Keratinocyte (primary cell): ENCODE measurements around the gene SLC27A2. TPM values are rescaled to one million over a fixed set of nuclear protein-coding genes. Genes with fewer than 3 reads are reported as not detected.

Experiments used
- DNase-seq: peaks from one replicate; pipeline ENCODE4 v3.0.0-alpha.2; 2011; ENCODE audit warnings: low read depth, missing footprints, low spot score
- FAIRE-seq: peaks from 2 replicates; lab custom pipeline; 2011; peaks lifted over from hg19 to GRCh38; lab: Jason Lieb, UNC
- H2AFZ ChIP-seq: 2 replicates; pipeline ENCODE4 v1.6.0; 2012; ENCODE audit warnings: low read length, control low read depth, inconsistent platforms; ENCODE audit not compliant: control insufficient read depth
- H3K27ac ChIP-seq: 2 replicates; pipeline ENCODE4 v1.5.1; 2011; ENCODE audit warnings: low read length; ENCODE audit not compliant: control insufficient read depth, insufficient read depth
- H3K27me3 ChIP-seq: 3 replicates; pipeline ENCODE4 v1.6.0; 2011; ENCODE audit warnings: low read length; ENCODE audit not compliant: control insufficient read depth, insufficient read depth; ENCODE audit errors: extremely low read depth
- H3K36me3 ChIP-seq, 2 experiments: 2 replicates in 1 of 2; 3 replicates in 1 of 2; pipeline ENCODE4 v1.5.1; 2011; ENCODE audit warnings: low read length in 2 of 2, mild to moderate bottlenecking in 1 of 2; ENCODE audit not compliant: control insufficient read depth in 2 of 2, insufficient read depth in 2 of 2; ENCODE audit errors: extremely low read depth in 1 of 2
- H3K4me1 ChIP-seq: 3 replicates; pipeline ENCODE4 v1.5.1; 2011; ENCODE audit warnings: low read length; ENCODE audit not compliant: control insufficient read depth, insufficient read depth; ENCODE audit errors: extremely low read depth
- H3K4me2 ChIP-seq: 3 replicates; pipeline ENCODE4 v1.6.0; 2011; ENCODE audit warnings: low read depth, low read length; ENCODE audit not compliant: control insufficient read depth, insufficient read depth; ENCODE audit errors: extremely low read depth
- H3K4me3 ChIP-seq, 3 experiments: fragments of 200-600 bp in 1 of 3; sonication (generic) in 1 of 3; 2 replicates in 2 of 3; 3 replicates in 1 of 3; pipeline ENCODE4 v1.5.1; 2011 to 2016; ENCODE audit warnings: low read length in 3 of 3, mild to moderate bottlenecking in 3 of 3, control low read depth in 2 of 3, inconsistent platforms in 1 of 3, low read depth in 1 of 3, mixed read lengths in 1 of 3, mixed run types in 1 of 3, moderate library complexity in 1 of 3; ENCODE audit not compliant: control insufficient read depth in 2 of 3, insufficient read depth in 2 of 3; ENCODE audit errors: extremely low read depth in 1 of 3
- H3K79me2 ChIP-seq: 2 replicates; pipeline ENCODE4 v1.6.0; 2012; ENCODE audit warnings: low read length; ENCODE audit not compliant: control insufficient read depth, insufficient read depth
- H3K9ac ChIP-seq: 3 replicates; pipeline ENCODE4 v1.6.0; 2011; ENCODE audit warnings: low read length; ENCODE audit not compliant: control insufficient read depth, insufficient read depth; ENCODE audit errors: extremely low read depth
- H3K9me1 ChIP-seq: 3 replicates; pipeline ENCODE4 v1.6.0; 2011; ENCODE audit warnings: low read length; ENCODE audit not compliant: control insufficient read depth, insufficient read depth; ENCODE audit errors: extremely low read depth
- H3K9me3 ChIP-seq: 2 replicates; pipeline ENCODE4 v1.5.1; 2012; ENCODE audit warnings: low read depth, low read length; ENCODE audit not compliant: control insufficient read depth
- H4K20me1 ChIP-seq: 3 replicates; pipeline ENCODE4 v1.6.0; 2011; ENCODE audit warnings: low read length; ENCODE audit not compliant: control insufficient read depth, insufficient read depth; ENCODE audit errors: extremely low read depth
- CTCF ChIP-seq, 3 experiments: IDR thresholded peaks in 1 of 3; conservative IDR thresholded peaks in 1 of 3; optimal IDR thresholded peaks in 1 of 3; 2 replicates in 2 of 3; 3 replicates in 1 of 3; pipeline versions ENCODE3 to v1.5.1; 2011; ENCODE audit warnings: low read length in 3 of 3, mild to moderate bottlenecking in 3 of 3, moderate library complexity in 2 of 3, control low read depth in 1 of 3, inconsistent platforms in 1 of 3; ENCODE audit not compliant: insufficient read depth in 2 of 3; ENCODE audit errors: extremely low read depth in 1 of 3
- EZH2 ChIP-seq: IDR thresholded peaks from one replicate; pipeline ENCODE4 v1.6.1; 2012; ENCODE audit warnings: inconsistent platforms, mild to moderate bottlenecking, low read length, moderate library complexity
- dilution Hi-C: fragments of 300-500 bp; cut with MboI; formaldehyde crosslinking; loops from one replicate; pipeline ENCODE4 v1.7.0; 2020; ENCODE audit warnings: low sequenced_read_pairs; ENCODE audit not compliant: extremely low pct_ligation_motif_present
- polyA plus RNA-seq, 5 experiments: library from polyadenylated mRNA; depleted of rRNA in 3 of 5; stranded (reverse) in 3 of 5; stranded (forward) in 1 of 5; unstranded in 1 of 5; fragments of >200 nt; gene quantifications; 1 replicate in 1 of 5; 2 replicates in 3 of 5; 3 replicates in 1 of 5; pipeline versions ENCODE4 v1.2.1 to v1.2.3, GENCODE V29; 2011 to 2012; ENCODE audit warnings: missing spikeins in 2 of 5, low read depth in 1 of 5, low replicate concordance in 1 of 5

The SLC27A2 gene
- polyA plus RNA-seq, 1 donor (not counting 4 experiments of a cell fraction or from before 2014, with no cell fraction given), result 0.34 TPM

GRCh38 chr15:50232791-50233190 lies 50.8 kb downstream of the SLC27A2 start:
- no peaks in the 10 kb centered on the region for H4K20me1 ChIP-seq
- H3K27me3 ChIP-seq, result no peaks in the 10 kb centered on the region
- FAIRE-seq (no peak), DNase-seq (no peak)
- H3K9me1 ChIP-seq, result no peaks in the 10 kb centered on the region
- TF ChIP-seq EZH2 (no peak), CTCF (optimal IDR thresholded peaks at IDR 0.05 in 1 of 3, IDR thresholded peaks at IDR 0.05 in 1 of 3, conservative IDR thresholded peaks at IDR 0.05 in 1 of 3; ENCODE audit: extremely low read depth in 1 of 3, insufficient read depth in 2 of 3, low read length in 3 of 3) (no peak)
- H3K27ac ChIP-seq, result no peak overlapping the region
- H3K9me3 ChIP-seq, result no peaks in the 10 kb centered on the region
- H3K36me3 ChIP-seq, result no peaks in the 10 kb centered on the region
- H3K4me1 ChIP-seq, result no peaks in the 10 kb centered on the region
- no peak overlapping the region for H3K9ac ChIP-seq
- no peak overlapping the region for H3K4me3 ChIP-seq
- H2AFZ ChIP-seq, result no peak overlapping the region
- dilution Hi-C loops, result no loop called here
- no peak overlapping the region for H3K4me2 ChIP-seq
- H3K79me2 ChIP-seq, result no peaks in the 10 kb centered on the region

- Histone ChIP-seq H4K20me1 (no peaks in the 10 kb centered on the region), H3K9me1 (no peaks in the 10 kb centered on the region), H3K4me1 (no peaks in the 10 kb centered on the region), H3K27me3 (no peaks in the 10 kb centered on the region), H3K36me3 (no peaks in the 10 kb centered on the region), H3K4me2 (no peak overlapping the region), H3K27ac (no peak overlapping the region), H3K9ac (no peak overlapping the region), H3K4me3 (no peak overlapping the region), H2AFZ (no peak overlapping the region), H3K9me3 (no peaks in the 10 kb centered on the region), H3K79me2 (no peaks in the 10 kb centered on the region)
- DNase-seq, result no peak
- dilution Hi-C loops, result no loop called here
- no peak for FAIRE-seq
- TF ChIP-seq CTCF (optimal IDR thresholded peaks at IDR 0.05 in 1 of 3, IDR thresholded peaks at IDR 0.05 in 1 of 3, conservative IDR thresholded peaks at IDR 0.05 in 1 of 3; ENCODE audit: extremely low read depth in 1 of 3, insufficient read depth in 2 of 3, low read length in 3 of 3), result no peak
- TF ChIP-seq EZH2, result no peak
Measured at GRCh38 chr15:50233192-50233736, 51.3 kb downstream of the SLC27A2 start.
